ENCODE measurements around the gene SHISAL2B.

The SHISAL2B gene

GRCh38 chr5:64666078-64666477 is 24.2 kb upstream of the SHISAL2B start:
- H3K36me3 ChIP-seq (ENCODE audit: control insufficient read depth in 2 of 2, insufficient read depth in 2 of 2, low read length in 2 of 2): no peaks in the 10 kb centered on the region
- no peak overlapping the region for H3K27ac ChIP-seq (ENCODE audit: low read depth in 2 of 2, low read length in 2 of 2)
- no peak overlapping the region for H3K9ac ChIP-seq (ENCODE audit: low read depth in 1 of 2, low read length in 2 of 2)
- H3K4me3 ChIP-seq (ENCODE audit: low read length in 2 of 2): no peak overlapping the region
- H3K4me1 ChIP-seq (ENCODE audit: control insufficient read depth in 2 of 2, insufficient read depth in 2 of 2, low read length in 2 of 2): no peaks in the 10 kb centered on the region
- H3K9me3 ChIP-seq (ENCODE audit: control insufficient read depth in 2 of 2, low read length in 2 of 2): no peaks in the 10 kb centered on the region
- H3K27me3 ChIP-seq (ENCODE audit: control insufficient read depth in 2 of 2, insufficient read depth in 2 of 2, low read length in 2 of 2): no peaks in the 10 kb centered on the region

- H3K9me3 ChIP-seq (ENCODE audit: control insufficient read depth in 2 of 2, low read length in 2 of 2): no peaks in the 10 kb centered on the region
- H3K9ac ChIP-seq (ENCODE audit: low read depth in 1 of 2, low read length in 2 of 2): no peak overlapping the region
- H3K27me3 ChIP-seq (ENCODE audit: control insufficient read depth in 2 of 2, insufficient read depth in 2 of 2, low read length in 2 of 2): no peaks in the 10 kb centered on the region
- no peak overlapping the region for H3K4me3 ChIP-seq (ENCODE audit: low read length in 2 of 2)
- H3K4me1 ChIP-seq (ENCODE audit: control insufficient read depth in 2 of 2, insufficient read depth in 2 of 2, low read length in 2 of 2): no peaks in the 10 kb centered on the region
- H3K36me3 ChIP-seq (ENCODE audit: control insufficient read depth in 2 of 2, insufficient read depth in 2 of 2, low read length in 2 of 2): no peaks in the 10 kb centered on the region
- H3K27ac ChIP-seq (ENCODE audit: low read depth in 2 of 2, low read length in 2 of 2): no peak overlapping the region
Measured at GRCh38 chr5:64667068-64667467, 23.2 kb upstream of the SHISAL2B start.

GRCh38 chr5:64670277-64670676 is 20.0 kb upstream of the SHISAL2B start:
- Histone ChIP-seq H3K27ac (ENCODE audit: low read depth in 2 of 2, low read length in 2 of 2) (no peak overlapping the region), H3K4me3 (ENCODE audit: low read length in 2 of 2) (no peak overlapping the region), H3K4me1 (ENCODE audit: control insufficient read depth in 2 of 2, insufficient read depth in 2 of 2, low read length in 2 of 2) (no peaks in the 10 kb centered on the region), H3K9me3 (ENCODE audit: control insufficient read depth in 2 of 2, low read length in 2 of 2) (no peaks in the 10 kb centered on the region), H3K27me3 (ENCODE audit: control insufficient read depth in 2 of 2, insufficient read depth in 2 of 2, low read length in 2 of 2) (no peaks in the 10 kb centered on the region), H3K36me3 (ENCODE audit: control insufficient read depth in 2 of 2, insufficient read depth in 2 of 2, low read length in 2 of 2) (no peaks in the 10 kb centered on the region), H3K9ac (ENCODE audit: low read depth in 1 of 2, low read length in 2 of 2) (no peak overlapping the region)

GRCh38 chr5:64671678-64672077 is 18.6 kb upstream of the SHISAL2B start:
- H3K9ac ChIP-seq (ENCODE audit: low read depth in 1 of 2, low read length in 2 of 2): no peak overlapping the region
- H3K27ac ChIP-seq (ENCODE audit: low read depth in 2 of 2, low read length in 2 of 2): no peak overlapping the region
- H3K4me3 ChIP-seq (ENCODE audit: low read length in 2 of 2): no peak overlapping the region
- no peaks in the 10 kb centered on the region for H3K9me3 ChIP-seq (ENCODE audit: control insufficient read depth in 2 of 2, low read length in 2 of 2)
- no peaks in the 10 kb centered on the region for H3K4me1 ChIP-seq (ENCODE audit: control insufficient read depth in 2 of 2, insufficient read depth in 2 of 2, low read length in 2 of 2)
- H3K27me3 ChIP-seq (ENCODE audit: control insufficient read depth in 2 of 2, insufficient read depth in 2 of 2, low read length in 2 of 2): no peaks in the 10 kb centered on the region
- H3K36me3 ChIP-seq (ENCODE audit: control insufficient read depth in 2 of 2, insufficient read depth in 2 of 2, low read length in 2 of 2): no peaks in the 10 kb centered on the region

- no peak overlapping the region for H3K9ac ChIP-seq (ENCODE audit: low read depth in 1 of 2, low read length in 2 of 2)
- H3K27me3 ChIP-seq (ENCODE audit: control insufficient read depth in 2 of 2, insufficient read depth in 2 of 2, low read length in 2 of 2): no peaks in the 10 kb centered on the region
- no peaks in the 10 kb centered on the region for H3K36me3 ChIP-seq (ENCODE audit: control insufficient read depth in 2 of 2, insufficient read depth in 2 of 2, low read length in 2 of 2)
- H3K27ac ChIP-seq (ENCODE audit: low read depth in 2 of 2, low read length in 2 of 2): no peak overlapping the region
- no peak overlapping the region for H3K4me3 ChIP-seq (ENCODE audit: low read length in 2 of 2)
- no peaks in the 10 kb centered on the region for H3K4me1 ChIP-seq (ENCODE audit: control insufficient read depth in 2 of 2, insufficient read depth in 2 of 2, low read length in 2 of 2)
- no peaks in the 10 kb centered on the region for H3K9me3 ChIP-seq (ENCODE audit: control insufficient read depth in 2 of 2, low read length in 2 of 2)
Measured at GRCh38 chr5:64678374-64678773, 11.9 kb upstream of the SHISAL2B start.

GRCh38 chr5:64680289-64680688 is 10.0 kb upstream of the SHISAL2B start:
- H3K36me3 ChIP-seq (ENCODE audit: control insufficient read depth in 2 of 2, insufficient read depth in 2 of 2, low read length in 2 of 2): no peaks in the 10 kb centered on the region
- no peak overlapping the region for H3K9ac ChIP-seq (ENCODE audit: low read depth in 1 of 2, low read length in 2 of 2)
- H3K9me3 ChIP-seq (ENCODE audit: control insufficient read depth in 2 of 2, low read length in 2 of 2): no peaks in the 10 kb centered on the region
- H3K4me1 ChIP-seq (ENCODE audit: control insufficient read depth in 2 of 2, insufficient read depth in 2 of 2, low read length in 2 of 2): no peaks in the 10 kb centered on the region
- no peak overlapping the region for H3K4me3 ChIP-seq (ENCODE audit: low read length in 2 of 2)
- no peaks in the 10 kb centered on the region for H3K27me3 ChIP-seq (ENCODE audit: control insufficient read depth in 2 of 2, insufficient read depth in 2 of 2, low read length in 2 of 2)
- H3K27ac ChIP-seq (ENCODE audit: low read depth in 2 of 2, low read length in 2 of 2): no peak overlapping the region

GRCh38 chr5:64682608-64683007 is 7.7 kb upstream of the SHISAL2B start:
- Histone ChIP-seq H3K27ac (ENCODE audit: low read depth in 2 of 2, low read length in 2 of 2) (no peak overlapping the region), H3K9me3 (ENCODE audit: control insufficient read depth in 2 of 2, low read length in 2 of 2) (no peaks in the 10 kb centered on the region), H3K4me3 (ENCODE audit: low read length in 2 of 2) (no peak overlapping the region), H3K4me1 (ENCODE audit: control insufficient read depth in 2 of 2, insufficient read depth in 2 of 2, low read length in 2 of 2) (no peaks in the 10 kb centered on the region), H3K36me3 (ENCODE audit: control insufficient read depth in 2 of 2, insufficient read depth in 2 of 2, low read length in 2 of 2) (no peaks in the 10 kb centered on the region), H3K27me3 (ENCODE audit: control insufficient read depth in 2 of 2, insufficient read depth in 2 of 2, low read length in 2 of 2) (no peaks in the 10 kb centered on the region), H3K9ac (ENCODE audit: low read depth in 1 of 2, low read length in 2 of 2) (no peak overlapping the region)

GRCh38 chr5:64685866-64686265 is 4.4 kb upstream of the SHISAL2B start:
- Histone ChIP-seq H3K4me3 (ENCODE audit: low read length in 2 of 2) (no peak overlapping the region), H3K4me1 (ENCODE audit: control insufficient read depth in 2 of 2, insufficient read depth in 2 of 2, low read length in 2 of 2) (no peaks in the 10 kb centered on the region), H3K27me3 (ENCODE audit: control insufficient read depth in 2 of 2, insufficient read depth in 2 of 2, low read length in 2 of 2) (peaks cover 3 to 7% of the 10 kb centered on the region in 2 donors), H3K9me3 (ENCODE audit: control insufficient read depth in 2 of 2, low read length in 2 of 2) (no peaks in the 10 kb centered on the region), H3K27ac (ENCODE audit: low read depth in 2 of 2, low read length in 2 of 2) (no peak overlapping the region), H3K36me3 (ENCODE audit: control insufficient read depth in 2 of 2, insufficient read depth in 2 of 2, low read length in 2 of 2) (no peaks in the 10 kb centered on the region), H3K9ac (ENCODE audit: low read depth in 1 of 2, low read length in 2 of 2) (no peak overlapping the region)

- Histone ChIP-seq H3K27ac (ENCODE audit: low read depth in 2 of 2, low read length in 2 of 2) (no peak overlapping the region), H3K36me3 (ENCODE audit: control insufficient read depth in 2 of 2, insufficient read depth in 2 of 2, low read length in 2 of 2) (no peaks in the 10 kb centered on the region), H3K9ac (ENCODE audit: low read depth in 1 of 2, low read length in 2 of 2) (no peak overlapping the region), H3K4me1 (ENCODE audit: control insufficient read depth in 2 of 2, insufficient read depth in 2 of 2, low read length in 2 of 2) (no peaks in the 10 kb centered on the region), H3K4me3 (ENCODE audit: low read length in 2 of 2) (no peak overlapping the region), H3K27me3 (ENCODE audit: control insufficient read depth in 2 of 2, insufficient read depth in 2 of 2, low read length in 2 of 2) (peaks cover 7 to 12% of the 10 kb centered on the region in 2 donors), H3K9me3 (ENCODE audit: control insufficient read depth in 2 of 2, low read length in 2 of 2) (no peaks in the 10 kb centered on the region)
Measured at GRCh38 chr5:64688391-64688790, 1.9 kb upstream of the SHISAL2B start.

- H3K4me1 ChIP-seq (ENCODE audit: control insufficient read depth in 2 of 2, insufficient read depth in 2 of 2, low read length in 2 of 2): no peaks in the 10 kb centered on the region
- H3K36me3 ChIP-seq (ENCODE audit: control insufficient read depth in 2 of 2, insufficient read depth in 2 of 2, low read length in 2 of 2): no peaks in the 10 kb centered on the region
- H3K27ac ChIP-seq (ENCODE audit: low read depth in 2 of 2, low read length in 2 of 2): no peak overlapping the region
- H3K9ac ChIP-seq (ENCODE audit: low read depth in 1 of 2, low read length in 2 of 2): no peak overlapping the region
- no peak overlapping the region for H3K4me3 ChIP-seq (ENCODE audit: low read length in 2 of 2)
- H3K9me3 ChIP-seq (ENCODE audit: control insufficient read depth in 2 of 2, low read length in 2 of 2): no peaks in the 10 kb centered on the region
- peaks cover 7 to 12% of the 10 kb centered on the region in 2 donors for H3K27me3 ChIP-seq (ENCODE audit: control insufficient read depth in 2 of 2, insufficient read depth in 2 of 2, low read length in 2 of 2)
Measured at GRCh38 chr5:64688965-64689364, 1.3 kb upstream of the SHISAL2B start.

- Histone ChIP-seq H3K27ac (ENCODE audit: low read depth in 2 of 2, low read length in 2 of 2) (no peak overlapping the region), H3K9ac (ENCODE audit: low read depth in 1 of 2, low read length in 2 of 2) (no peak overlapping the region), H3K27me3 (ENCODE audit: control insufficient read depth in 2 of 2, insufficient read depth in 2 of 2, low read length in 2 of 2) (peaks cover 7 to 12% of the 10 kb centered on the region in 2 donors), H3K4me1 (ENCODE audit: control insufficient read depth in 2 of 2, insufficient read depth in 2 of 2, low read length in 2 of 2) (no peaks in the 10 kb centered on the region), H3K9me3 (ENCODE audit: control insufficient read depth in 2 of 2, low read length in 2 of 2) (no peaks in the 10 kb centered on the region), H3K36me3 (ENCODE audit: control insufficient read depth in 2 of 2, insufficient read depth in 2 of 2, low read length in 2 of 2) (no peaks in the 10 kb centered on the region), H3K4me3 (ENCODE audit: low read length in 2 of 2) (no peak overlapping the region)
Measured at GRCh38 chr5:64690104-64690416, 243 bp upstream of the SHISAL2B start.

Measured in mucosa of rectum (tissue), 2 donors.